GM06990 (cell line): ENCODE results near the gene ANO10.

Experiments
- DNase-seq: peaks from one replicate; pipeline ENCODE4 v3.0.0-alpha.2; 2011; ENCODE audit not compliant: insufficient read length; ENCODE audit errors: extremely low read depth
- H3K27me3 ChIP-seq: replicated peaks from 2 replicates; pipeline ENCODE4 v1.6.0; 2011; ENCODE audit warnings: low read length; ENCODE audit not compliant: control insufficient read depth, insufficient read depth
- H3K36me3 ChIP-seq: 2 replicates; pipeline ENCODE4 v1.5.1; 2011; ENCODE audit warnings: low read length; ENCODE audit not compliant: control insufficient read depth, insufficient read depth
- H3K4me3 ChIP-seq: replicated peaks from 2 replicates; pipeline ENCODE4 v1.5.1; 2011; ENCODE audit warnings: low read depth, mild to moderate bottlenecking, control low read depth, low read length
- TF ChIP-seq, protein P1 (sequence below): IDR thresholded peaks from 2 replicates; pipeline ENCODE4 v1.5.1; 2011; ENCODE audit warnings: low read length, control low read depth, mild to moderate bottlenecking, inconsistent platforms; ENCODE audit not compliant: insufficient read depth, poor library complexity, severe bottlenecking

ANO10 gene

GRCh38 chr3:43436507-43437140 lies 185.2 kb downstream of the ANO10 start:
- TF ChIP-seq, protein P1, sequence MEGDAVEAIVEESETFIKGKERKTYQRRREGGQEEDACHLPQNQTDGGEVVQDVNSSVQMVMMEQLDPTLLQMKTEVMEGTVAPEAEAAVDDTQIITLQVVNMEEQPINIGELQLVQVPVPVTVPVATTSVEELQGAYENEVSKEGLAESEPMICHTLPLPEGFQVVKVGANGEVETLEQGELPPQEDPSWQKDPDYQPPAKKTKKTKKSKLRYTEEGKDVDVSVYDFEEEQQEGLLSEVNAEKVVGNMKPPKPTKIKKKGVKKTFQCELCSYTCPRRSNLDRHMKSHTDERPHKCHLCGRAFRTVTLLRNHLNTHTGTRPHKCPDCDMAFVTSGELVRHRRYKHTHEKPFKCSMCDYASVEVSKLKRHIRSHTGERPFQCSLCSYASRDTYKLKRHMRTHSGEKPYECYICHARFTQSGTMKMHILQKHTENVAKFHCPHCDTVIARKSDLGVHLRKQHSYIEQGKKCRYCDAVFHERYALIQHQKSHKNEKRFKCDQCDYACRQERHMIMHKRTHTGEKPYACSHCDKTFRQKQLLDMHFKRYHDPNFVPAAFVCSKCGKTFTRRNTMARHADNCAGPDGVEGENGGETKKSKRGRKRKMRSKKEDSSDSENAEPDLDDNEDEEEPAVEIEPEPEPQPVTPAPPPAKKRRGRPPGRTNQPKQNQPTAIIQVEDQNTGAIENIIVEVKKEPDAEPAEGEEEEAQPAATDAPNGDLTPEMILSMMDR = no peak
- Histone ChIP-seq H3K27me3 (no peaks in the 10 kb centered on the region), H3K4me3 (no peak overlapping the region), H3K36me3 (no peaks in the 10 kb centered on the region)
- no peak for DNase-seq

GRCh38 chr3:43435706-43436105 lies 186.1 kb downstream of the ANO10 start:
- TF ChIP-seq, protein P1 = no peak
- H3K36me3 ChIP-seq = no peaks in the 10 kb centered on the region
- DNase-seq = no peak
- no peak overlapping the region for H3K4me3 ChIP-seq
- no peaks in the 10 kb centered on the region for H3K27me3 ChIP-seq

- no peak for DNase-seq
- TF ChIP-seq, protein P1 = no peak
- H3K36me3 ChIP-seq = no peaks in the 10 kb centered on the region
- H3K4me3 ChIP-seq = no peak overlapping the region
- H3K27me3 ChIP-seq = no peaks in the 10 kb centered on the region
Measured at GRCh38 chr3:43434431-43434830, 187.4 kb downstream of the ANO10 start.

DNA sequence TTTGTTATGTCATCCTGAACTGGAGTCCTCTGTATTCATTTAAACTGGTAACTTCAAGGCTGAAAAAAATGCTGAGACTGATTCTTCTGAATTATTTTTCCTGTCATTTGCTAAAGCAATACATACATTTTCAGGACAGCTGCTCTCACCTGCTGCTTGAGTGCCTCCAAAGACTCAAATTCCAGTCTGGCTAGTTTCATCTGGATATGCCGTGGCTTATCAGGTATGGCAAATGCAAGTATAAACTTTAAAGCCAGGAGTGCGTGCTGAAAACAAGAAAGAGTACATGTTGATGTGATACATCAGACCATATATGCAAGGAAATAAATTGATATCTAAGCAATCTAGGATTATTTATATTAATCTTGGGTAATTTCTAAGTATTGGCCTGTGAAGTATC lies 189.3 kb downstream of the ANO10 start:
- no peaks in the 10 kb centered on the region for H3K27me3 ChIP-seq
- H3K4me3 ChIP-seq = no peak overlapping the region
- no peak for DNase-seq
- H3K36me3 ChIP-seq = no peaks in the 10 kb centered on the region
- TF ChIP-seq, protein P1 = no peak

DNA sequence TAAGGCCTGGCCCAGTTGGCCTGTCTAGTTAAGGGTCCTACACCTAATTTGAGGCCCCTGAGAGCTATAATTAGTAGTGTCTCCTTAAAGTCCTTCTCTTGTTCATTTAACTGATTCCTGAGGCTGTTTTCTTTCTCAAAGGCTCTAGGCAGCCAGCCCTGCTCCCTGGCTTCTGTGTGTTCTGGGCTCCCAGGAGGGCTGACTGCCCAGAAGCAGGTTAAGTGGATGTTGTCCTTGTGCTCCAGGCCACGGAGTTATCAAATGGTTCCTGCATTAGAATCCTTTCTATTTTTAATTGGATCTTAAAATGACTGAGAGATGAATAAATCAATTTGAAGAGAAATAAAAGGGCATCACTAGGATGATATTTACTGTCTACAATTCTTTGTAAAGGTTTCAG lies 195.4 kb downstream of the ANO10 start:
- no peak for DNase-seq
- Histone ChIP-seq H3K36me3 (no peaks in the 10 kb centered on the region), H3K4me3 (no peak overlapping the region), H3K27me3 (no peaks in the 10 kb centered on the region)
- TF ChIP-seq, protein P1 = no peak

DNA sequence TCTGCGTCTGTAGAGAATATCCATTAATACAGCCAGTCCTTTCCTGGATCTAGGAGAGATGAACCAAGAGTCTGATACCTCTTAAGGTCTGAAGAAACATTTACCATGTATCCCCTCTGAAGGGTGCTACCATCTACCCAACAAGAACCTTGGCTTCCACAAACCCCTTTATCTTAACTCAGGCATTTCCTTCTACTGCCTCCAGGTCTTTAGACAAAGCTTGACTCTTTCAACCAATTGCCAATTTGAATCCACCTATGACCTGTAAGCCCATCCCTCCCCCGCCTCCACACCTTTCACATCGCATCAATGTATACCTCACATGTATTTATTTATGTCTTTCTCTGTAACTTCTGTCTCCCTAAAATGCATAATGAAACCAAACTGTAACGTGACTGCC lies 196.0 kb downstream of the ANO10 start:
- TF ChIP-seq, protein P1 = no peak
- Histone ChIP-seq H3K4me3 (no peak overlapping the region), H3K27me3 (no peaks in the 10 kb centered on the region), H3K36me3 (no peaks in the 10 kb centered on the region)
- DNase-seq = no peak
